ENCODE measurements around the gene TMEM223. TPM values are rescaled to one million over a fixed set of nuclear protein-coding genes. Genes with fewer than 3 reads are reported as not detected.
A peak's percentile ranks its signal among the peaks of the same experiment; 100 is the strongest.

The TMEM223 gene
- total RNA-seq, 4 donors from 2014 or later, result 1.0 to 28.0 (median 10.0) TPM

- H3K27me3 ChIP-seq, result no peaks in the 10 kb centered on the region
- TF ChIP-seq, protein P1, sequence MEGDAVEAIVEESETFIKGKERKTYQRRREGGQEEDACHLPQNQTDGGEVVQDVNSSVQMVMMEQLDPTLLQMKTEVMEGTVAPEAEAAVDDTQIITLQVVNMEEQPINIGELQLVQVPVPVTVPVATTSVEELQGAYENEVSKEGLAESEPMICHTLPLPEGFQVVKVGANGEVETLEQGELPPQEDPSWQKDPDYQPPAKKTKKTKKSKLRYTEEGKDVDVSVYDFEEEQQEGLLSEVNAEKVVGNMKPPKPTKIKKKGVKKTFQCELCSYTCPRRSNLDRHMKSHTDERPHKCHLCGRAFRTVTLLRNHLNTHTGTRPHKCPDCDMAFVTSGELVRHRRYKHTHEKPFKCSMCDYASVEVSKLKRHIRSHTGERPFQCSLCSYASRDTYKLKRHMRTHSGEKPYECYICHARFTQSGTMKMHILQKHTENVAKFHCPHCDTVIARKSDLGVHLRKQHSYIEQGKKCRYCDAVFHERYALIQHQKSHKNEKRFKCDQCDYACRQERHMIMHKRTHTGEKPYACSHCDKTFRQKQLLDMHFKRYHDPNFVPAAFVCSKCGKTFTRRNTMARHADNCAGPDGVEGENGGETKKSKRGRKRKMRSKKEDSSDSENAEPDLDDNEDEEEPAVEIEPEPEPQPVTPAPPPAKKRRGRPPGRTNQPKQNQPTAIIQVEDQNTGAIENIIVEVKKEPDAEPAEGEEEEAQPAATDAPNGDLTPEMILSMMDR (IDR thresholded peaks at IDR 0.05), result no peak
- H3K9me3 ChIP-seq, result no peaks in the 10 kb centered on the region
- no peak overlapping the region for H3K27ac ChIP-seq
- no peak for DNase-seq
- no peaks in the 10 kb centered on the region for H3K36me3 ChIP-seq
- H3K4me3 ChIP-seq, result no peak overlapping the region
- no peaks in the 10 kb centered on the region for H3K4me1 ChIP-seq
- intact Hi-C loops (cut with DNase I; ENCODE audit: low total_unique reads), result no loop called here
Observed at GRCh38 chr11:62817129-62817528, 25.3 kb upstream of the TMEM223 start.

GRCh38 chr11:62816557-62816956, 24.8 kb upstream of the TMEM223 start:
- Histone ChIP-seq H3K27ac (no peak overlapping the region), H3K9me3 (no peaks in the 10 kb centered on the region), H3K27me3 (no peaks in the 10 kb centered on the region), H3K36me3 (no peaks in the 10 kb centered on the region), H3K4me3 (no peak overlapping the region), H3K4me1 (no peaks in the 10 kb centered on the region)
- TF ChIP-seq POLR2A (IDR thresholded peaks at IDR 0.05), result no peak
- TF ChIP-seq, protein P1 (IDR thresholded peaks at IDR 0.05), result no peak
- DNase-seq, result no peak
- intact Hi-C loops (cut with DNase I; ENCODE audit: low total_unique reads), result no loop called here

GRCh38 chr11:62811659-62812058, 19.9 kb upstream of the TMEM223 start:
- no peak for TF ChIP-seq POLR2A (IDR thresholded peaks at IDR 0.05)
- TF ChIP-seq, protein P1 (IDR thresholded peaks at IDR 0.05), result no peak
- H3K4me1 ChIP-seq, result no peaks in the 10 kb centered on the region
- H3K27me3 ChIP-seq, result no peaks in the 10 kb centered on the region
- DNase-seq, result no peak
- intact Hi-C loops (cut with DNase I; ENCODE audit: low total_unique reads), result no loop called here
- no peak overlapping the region for H3K4me3 ChIP-seq
- H3K27ac ChIP-seq, result no peak overlapping the region
- H3K9me3 ChIP-seq, result no peaks in the 10 kb centered on the region
- H3K36me3 ChIP-seq, result no peaks in the 10 kb centered on the region

GRCh38 chr11:62810748-62811147, 18.9 kb upstream of the TMEM223 start:
- intact Hi-C loops (cut with DNase I; ENCODE audit: low total_unique reads), result no loop called here
- Histone ChIP-seq H3K4me3 (no peak overlapping the region), H3K9me3 (no peaks in the 10 kb centered on the region), H3K36me3 (no peaks in the 10 kb centered on the region), H3K27me3 (no peaks in the 10 kb centered on the region), H3K27ac (no peak overlapping the region), H3K4me1 (no peaks in the 10 kb centered on the region)
- DNase-seq, result no peak
- no peak for TF ChIP-seq POLR2A (IDR thresholded peaks at IDR 0.05)
- TF ChIP-seq, protein P1 (IDR thresholded peaks at IDR 0.05), result no peak

- H3K36me3 ChIP-seq, result no peaks in the 10 kb centered on the region
- no peaks in the 10 kb centered on the region for H3K27me3 ChIP-seq
- H3K27ac ChIP-seq, result peak overlapping the region; percentile 83 to 91
- DNase-seq, result peak; percentile 32 to 42
- peaks cover 0 to 4% of the 10 kb centered on the region in 2 donors for H3K4me1 ChIP-seq
- TF ChIP-seq, protein P1 (IDR thresholded peaks at IDR 0.05), result no peak
- no peak for TF ChIP-seq POLR2A (IDR thresholded peaks at IDR 0.05)
- intact Hi-C loops (cut with DNase I; ENCODE audit: low total_unique reads), result no loop called here
- no peak overlapping the region for H3K4me3 ChIP-seq
- H3K9me3 ChIP-seq, result no peaks in the 10 kb centered on the region
Observed at GRCh38 chr11:62806611-62807121, 14.9 kb upstream of the TMEM223 start.

All from uterus (tissue), 4 donors.